Nephron (organoid): ENCODE results near the gene MAD1L1.

Experiments used
- H3K27ac Mint-ChIP-seq, 3 experiments: 2 replicates each; pipeline ENCODE4 v1.8.0; 2020; ENCODE audit warnings: mixed read lengths in 3 of 3, mild to moderate bottlenecking in 2 of 3, moderate library complexity in 1 of 3
- H3K27me3 Mint-ChIP-seq: 2 replicates; pipeline ENCODE4 v1.8.0; 2021; ENCODE audit warnings: low read depth, mild to moderate bottlenecking, moderate library complexity, mixed read lengths
- H3K36me3 Mint-ChIP-seq: 2 replicates; pipeline ENCODE4 v1.8.0; 2020; ENCODE audit warnings: low read depth, mixed read lengths
- H3K4me1 Mint-ChIP-seq: 2 replicates; pipeline ENCODE4 v1.8.0; 2020; ENCODE audit warnings: mixed read lengths
- H3K4me3 Mint-ChIP-seq, 3 experiments: 2 replicates each; pipeline ENCODE4 v1.8.0; 2020; ENCODE audit warnings: mild to moderate bottlenecking in 3 of 3, mixed read lengths in 3 of 3, moderate library complexity in 2 of 3
- H3K9me3 Mint-ChIP-seq: 2 replicates; pipeline ENCODE4 v1.8.0; 2020; ENCODE audit warnings: mixed read lengths
- TF ChIP-seq, protein P1 (sequence below), 3 experiments: fragments of 200-600 bp; sonication (generic); IDR thresholded peaks; one replicate each; pipeline ENCODE4 v1.5.0; 2021; ENCODE audit warnings: antibody characterized with exemption in 3 of 3; ENCODE audit not compliant: unreplicated experiment in 3 of 3

MAD1L1 gene

DNA sequence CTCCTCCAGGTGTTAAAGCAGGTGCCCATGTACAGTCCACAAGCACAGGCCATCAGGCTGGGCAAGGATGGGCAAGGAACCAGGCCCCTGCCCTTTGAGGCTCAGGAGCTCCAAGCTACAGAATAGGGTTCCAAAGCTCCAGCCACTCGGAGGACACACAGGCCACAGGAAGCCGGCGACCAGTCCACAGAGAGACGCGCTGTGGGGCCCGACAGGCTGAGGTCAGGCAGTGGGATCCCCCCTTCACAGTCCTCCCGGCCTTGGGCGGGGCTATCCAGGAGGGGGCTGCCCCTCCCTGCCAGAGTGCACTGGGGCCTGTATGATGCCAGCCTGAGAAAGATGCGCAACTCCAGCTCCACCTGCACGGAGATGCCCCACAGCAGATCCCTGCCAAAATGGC is 34.0 kb downstream of the MAD1L1 start:
- H3K9me3 Mint-ChIP-seq, result no peaks in the 10 kb centered on the region
- H3K27ac Mint-ChIP-seq, result no peak overlapping the region
- peaks cover 10% of the 10 kb centered on the region for H3K27me3 Mint-ChIP-seq
- H3K4me1 Mint-ChIP-seq, result peaks cover 26% of the 10 kb centered on the region
- H3K36me3 Mint-ChIP-seq, result peaks cover 44% of the 10 kb centered on the region
- TF ChIP-seq, protein P1, sequence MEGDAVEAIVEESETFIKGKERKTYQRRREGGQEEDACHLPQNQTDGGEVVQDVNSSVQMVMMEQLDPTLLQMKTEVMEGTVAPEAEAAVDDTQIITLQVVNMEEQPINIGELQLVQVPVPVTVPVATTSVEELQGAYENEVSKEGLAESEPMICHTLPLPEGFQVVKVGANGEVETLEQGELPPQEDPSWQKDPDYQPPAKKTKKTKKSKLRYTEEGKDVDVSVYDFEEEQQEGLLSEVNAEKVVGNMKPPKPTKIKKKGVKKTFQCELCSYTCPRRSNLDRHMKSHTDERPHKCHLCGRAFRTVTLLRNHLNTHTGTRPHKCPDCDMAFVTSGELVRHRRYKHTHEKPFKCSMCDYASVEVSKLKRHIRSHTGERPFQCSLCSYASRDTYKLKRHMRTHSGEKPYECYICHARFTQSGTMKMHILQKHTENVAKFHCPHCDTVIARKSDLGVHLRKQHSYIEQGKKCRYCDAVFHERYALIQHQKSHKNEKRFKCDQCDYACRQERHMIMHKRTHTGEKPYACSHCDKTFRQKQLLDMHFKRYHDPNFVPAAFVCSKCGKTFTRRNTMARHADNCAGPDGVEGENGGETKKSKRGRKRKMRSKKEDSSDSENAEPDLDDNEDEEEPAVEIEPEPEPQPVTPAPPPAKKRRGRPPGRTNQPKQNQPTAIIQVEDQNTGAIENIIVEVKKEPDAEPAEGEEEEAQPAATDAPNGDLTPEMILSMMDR (IDR thresholded peaks at IDR 0.05; ENCODE audit: unreplicated experiment in 3 of 3), result no peak
- H3K4me3 Mint-ChIP-seq, result no peak overlapping the region

DNA sequence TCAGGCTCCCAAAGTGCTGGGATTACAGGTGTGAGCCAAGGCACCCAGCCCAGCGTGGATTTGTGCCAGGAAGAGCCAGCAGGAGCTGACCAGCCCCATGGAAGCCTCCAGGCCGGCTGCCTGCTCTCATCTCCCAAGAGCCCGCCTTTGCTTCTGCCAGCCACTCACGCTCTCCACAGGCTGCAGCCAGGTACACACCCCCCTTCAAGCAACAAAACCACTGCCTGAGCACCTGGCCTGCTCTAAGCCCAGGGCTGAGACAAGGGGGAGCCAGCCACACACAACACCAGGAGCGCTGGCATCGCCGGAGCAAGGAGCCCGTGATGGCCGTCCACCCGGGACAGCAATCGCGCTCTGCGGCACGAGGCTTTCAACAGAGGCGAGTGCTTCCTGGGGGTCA is 34.5 kb downstream of the MAD1L1 start:
- H3K36me3 Mint-ChIP-seq, result peaks cover 47% of the 10 kb centered on the region
- no peaks in the 10 kb centered on the region for H3K9me3 Mint-ChIP-seq
- TF ChIP-seq, protein P1 (IDR thresholded peaks at IDR 0.05; ENCODE audit: unreplicated experiment in 3 of 3), result no peak
- H3K4me1 Mint-ChIP-seq, result peaks cover 24% of the 10 kb centered on the region
- H3K4me3 Mint-ChIP-seq, result no peak overlapping the region
- H3K27ac Mint-ChIP-seq, result no peak overlapping the region
- peaks cover 10% of the 10 kb centered on the region for H3K27me3 Mint-ChIP-seq

DNA sequence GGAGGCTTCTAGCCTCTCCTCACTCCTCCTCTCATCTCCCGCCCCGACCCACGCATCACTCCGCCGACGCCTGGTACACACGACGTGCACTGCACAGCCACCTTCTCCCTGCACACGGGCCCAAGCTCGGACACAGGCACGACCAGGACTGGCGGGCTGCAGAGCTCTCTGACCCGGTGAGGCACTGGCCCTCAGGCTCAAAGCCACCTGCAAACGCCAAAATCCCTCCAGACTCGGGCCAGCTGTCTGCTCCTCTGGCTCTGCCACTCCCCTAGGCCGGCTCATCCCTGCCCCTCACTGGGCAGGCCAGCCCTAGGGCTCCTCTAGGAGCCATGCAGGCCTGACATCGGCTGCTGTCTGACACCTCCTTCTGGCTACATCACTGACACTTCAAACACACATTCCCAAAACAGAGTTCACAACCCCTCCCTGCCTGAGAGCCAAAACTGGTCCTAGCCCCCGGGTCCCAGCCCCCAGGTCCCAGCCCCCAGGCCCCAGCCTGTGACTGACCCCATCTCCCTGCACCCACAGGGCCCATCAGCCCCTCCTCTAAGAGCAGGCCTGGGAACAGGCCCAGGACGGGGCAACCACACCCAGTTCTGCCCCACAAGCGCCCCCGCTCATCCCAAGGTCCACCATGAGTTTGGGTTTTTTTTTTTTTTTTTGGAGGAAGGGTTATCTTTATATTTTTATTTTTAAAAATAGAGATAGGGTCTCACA is 35.1 kb downstream of the MAD1L1 start:
- no peaks in the 10 kb centered on the region for H3K9me3 Mint-ChIP-seq
- H3K4me1 Mint-ChIP-seq, result peaks cover 24% of the 10 kb centered on the region
- peaks cover 52% of the 10 kb centered on the region for H3K36me3 Mint-ChIP-seq
- H3K4me3 Mint-ChIP-seq, result no peak overlapping the region
- peaks cover 10% of the 10 kb centered on the region for H3K27me3 Mint-ChIP-seq
- TF ChIP-seq, protein P1 (IDR thresholded peaks at IDR 0.05; ENCODE audit: unreplicated experiment in 3 of 3), result no peak
- no peak overlapping the region for H3K27ac Mint-ChIP-seq

DNA sequence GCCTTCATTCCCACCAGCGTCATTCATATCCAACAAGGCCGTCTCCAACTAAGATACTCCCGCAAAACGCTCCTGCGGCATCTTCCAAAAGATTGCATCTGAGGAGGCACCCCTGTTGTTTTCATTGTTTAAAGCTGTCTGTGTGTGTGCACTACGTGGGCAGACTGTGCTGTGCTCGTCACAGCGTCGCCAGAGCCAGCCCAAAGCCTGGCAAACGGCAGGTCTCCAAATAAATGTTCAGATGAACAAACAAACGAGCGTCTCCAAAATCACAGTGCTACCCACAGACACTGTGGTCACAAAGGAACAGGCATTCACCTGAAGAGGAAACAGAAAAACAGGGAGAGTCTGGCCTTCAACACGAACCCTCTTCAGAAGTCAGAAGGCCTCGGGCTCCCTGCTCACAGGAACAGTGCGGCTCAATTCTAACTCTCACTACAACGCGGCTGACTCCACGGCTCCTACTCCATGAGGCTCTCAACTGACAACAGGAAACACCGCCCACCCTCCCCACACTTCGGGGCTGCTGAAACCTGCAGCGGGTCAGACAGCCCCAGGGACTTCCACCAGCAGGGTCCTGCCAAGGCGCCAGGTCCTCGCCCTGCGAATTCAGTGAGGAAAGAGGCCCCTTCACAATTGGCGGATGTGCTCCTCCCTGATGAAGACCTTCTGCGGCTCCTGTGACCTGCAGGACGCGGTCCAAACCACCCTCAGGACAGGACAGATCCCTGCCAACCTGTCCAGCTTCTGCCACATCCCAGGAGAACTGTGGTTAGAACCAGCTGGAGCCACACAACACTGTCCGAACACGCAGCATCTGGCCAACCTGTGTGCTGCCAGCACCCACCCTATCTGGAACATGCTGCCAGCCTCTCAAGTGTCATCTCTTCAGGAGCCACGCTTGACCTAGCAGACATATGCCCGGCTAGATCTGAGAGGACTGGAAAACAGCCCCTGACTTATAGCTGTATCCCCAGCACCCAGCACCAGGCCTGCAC is 36.1 kb downstream of the MAD1L1 start:
- H3K27me3 Mint-ChIP-seq, result peaks cover 10% of the 10 kb centered on the region
- H3K9me3 Mint-ChIP-seq, result no peaks in the 10 kb centered on the region
- peaks cover 57% of the 10 kb centered on the region for H3K36me3 Mint-ChIP-seq
- peaks cover 20% of the 10 kb centered on the region for H3K4me1 Mint-ChIP-seq
- H3K4me3 Mint-ChIP-seq, result no peak overlapping the region
- TF ChIP-seq, protein P1 (IDR thresholded peaks at IDR 0.05; ENCODE audit: unreplicated experiment in 3 of 3), result no peak
- H3K27ac Mint-ChIP-seq, result no peak overlapping the region

DNA sequence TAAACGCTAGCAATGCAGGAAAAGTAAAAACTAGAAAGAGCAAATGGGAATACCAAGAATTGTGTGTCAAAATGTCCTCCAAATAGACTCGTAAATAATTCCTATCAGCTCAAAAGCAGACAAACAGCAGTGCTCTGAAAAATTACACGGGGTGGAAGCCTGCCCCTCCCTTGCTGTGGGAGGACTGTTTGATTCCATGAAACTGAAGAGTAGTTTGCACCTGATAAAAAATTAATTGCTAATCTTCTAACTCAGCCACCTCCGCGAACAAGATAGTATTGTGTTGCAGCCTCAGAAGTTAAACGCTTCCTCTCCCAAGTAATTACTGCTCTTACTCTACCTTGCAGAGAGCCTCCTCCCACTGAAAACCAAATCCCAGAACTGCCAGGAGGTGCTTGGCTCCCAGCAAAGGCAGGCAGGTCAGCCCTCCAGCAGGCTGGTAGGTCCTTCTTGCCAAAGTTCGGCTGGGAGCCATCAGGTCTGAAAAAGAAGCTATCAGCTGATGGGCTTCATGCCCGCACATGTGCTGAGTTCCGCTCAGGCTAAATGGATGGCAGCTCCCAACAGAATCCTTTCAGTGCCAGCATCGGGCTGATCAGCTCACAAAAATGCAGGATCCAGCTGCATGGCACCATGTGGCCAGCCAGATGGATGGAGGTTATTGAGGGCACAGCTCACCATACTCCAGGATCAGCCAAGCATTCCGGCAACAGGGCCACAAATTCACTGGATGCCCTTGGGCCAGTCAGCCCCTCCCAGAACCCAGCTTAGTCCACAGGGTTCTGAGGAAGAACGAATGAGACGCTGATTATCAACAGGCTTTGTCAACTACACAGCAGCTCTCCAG is 37.1 kb downstream of the MAD1L1 start:
- Mint-ChIP-seq H3K27me3 (peaks cover 10% of the 10 kb centered on the region), H3K36me3 (peaks cover 61% of the 10 kb centered on the region), H3K4me1 (peaks cover 20% of the 10 kb centered on the region), H3K4me3 (no peak overlapping the region), H3K27ac (no peak overlapping the region), H3K9me3 (no peaks in the 10 kb centered on the region)
- TF ChIP-seq, protein P1 (IDR thresholded peaks at IDR 0.05; ENCODE audit: unreplicated experiment in 3 of 3), result no peak
